SKM-1 (cell line): Measurements from ENCODE around the gene ZFC3H1.
"Not testable (repeated sequence)": the region's sequence is repeated elsewhere in the genome, so short reads cannot be mapped to it uniquely, and the experiment has no call there.

ENCODE experiments used
- DNase-seq: peaks from one replicate; lab custom pipeline; 2025; ENCODE audit not compliant: unreplicated experiment; lab: John Stamatoyannopoulos, UW

ZFC3H1 gene, protein sequence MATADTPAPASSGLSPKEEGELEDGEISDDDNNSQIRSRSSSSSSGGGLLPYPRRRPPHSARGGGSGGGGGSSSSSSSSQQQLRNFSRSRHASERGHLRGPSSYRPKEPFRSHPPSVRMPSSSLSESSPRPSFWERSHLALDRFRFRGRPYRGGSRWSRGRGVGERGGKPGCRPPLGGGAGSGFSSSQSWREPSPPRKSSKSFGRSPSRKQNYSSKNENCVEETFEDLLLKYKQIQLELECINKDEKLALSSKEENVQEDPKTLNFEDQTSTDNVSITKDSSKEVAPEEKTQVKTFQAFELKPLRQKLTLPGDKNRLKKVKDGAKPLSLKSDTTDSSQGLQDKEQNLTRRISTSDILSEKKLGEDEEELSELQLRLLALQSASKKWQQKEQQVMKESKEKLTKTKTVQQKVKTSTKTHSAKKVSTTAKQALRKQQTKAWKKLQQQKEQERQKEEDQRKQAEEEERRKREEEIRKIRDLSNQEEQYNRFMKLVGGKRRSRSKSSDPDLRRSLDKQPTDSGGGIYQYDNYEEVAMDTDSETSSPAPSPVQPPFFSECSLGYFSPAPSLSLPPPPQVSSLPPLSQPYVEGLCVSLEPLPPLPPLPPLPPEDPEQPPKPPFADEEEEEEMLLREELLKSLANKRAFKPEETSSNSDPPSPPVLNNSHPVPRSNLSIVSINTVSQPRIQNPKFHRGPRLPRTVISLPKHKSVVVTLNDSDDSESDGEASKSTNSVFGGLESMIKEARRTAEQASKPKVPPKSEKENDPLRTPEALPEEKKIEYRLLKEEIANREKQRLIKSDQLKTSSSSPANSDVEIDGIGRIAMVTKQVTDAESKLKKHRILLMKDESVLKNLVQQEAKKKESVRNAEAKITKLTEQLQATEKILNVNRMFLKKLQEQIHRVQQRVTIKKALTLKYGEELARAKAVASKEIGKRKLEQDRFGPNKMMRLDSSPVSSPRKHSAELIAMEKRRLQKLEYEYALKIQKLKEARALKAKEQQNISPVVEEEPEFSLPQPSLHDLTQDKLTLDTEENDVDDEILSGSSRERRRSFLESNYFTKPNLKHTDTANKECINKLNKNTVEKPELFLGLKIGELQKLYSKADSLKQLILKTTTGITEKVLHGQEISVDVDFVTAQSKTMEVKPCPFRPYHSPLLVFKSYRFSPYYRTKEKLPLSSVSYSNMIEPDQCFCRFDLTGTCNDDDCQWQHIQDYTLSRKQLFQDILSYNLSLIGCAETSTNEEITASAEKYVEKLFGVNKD (N-terminal part only)

DNA sequence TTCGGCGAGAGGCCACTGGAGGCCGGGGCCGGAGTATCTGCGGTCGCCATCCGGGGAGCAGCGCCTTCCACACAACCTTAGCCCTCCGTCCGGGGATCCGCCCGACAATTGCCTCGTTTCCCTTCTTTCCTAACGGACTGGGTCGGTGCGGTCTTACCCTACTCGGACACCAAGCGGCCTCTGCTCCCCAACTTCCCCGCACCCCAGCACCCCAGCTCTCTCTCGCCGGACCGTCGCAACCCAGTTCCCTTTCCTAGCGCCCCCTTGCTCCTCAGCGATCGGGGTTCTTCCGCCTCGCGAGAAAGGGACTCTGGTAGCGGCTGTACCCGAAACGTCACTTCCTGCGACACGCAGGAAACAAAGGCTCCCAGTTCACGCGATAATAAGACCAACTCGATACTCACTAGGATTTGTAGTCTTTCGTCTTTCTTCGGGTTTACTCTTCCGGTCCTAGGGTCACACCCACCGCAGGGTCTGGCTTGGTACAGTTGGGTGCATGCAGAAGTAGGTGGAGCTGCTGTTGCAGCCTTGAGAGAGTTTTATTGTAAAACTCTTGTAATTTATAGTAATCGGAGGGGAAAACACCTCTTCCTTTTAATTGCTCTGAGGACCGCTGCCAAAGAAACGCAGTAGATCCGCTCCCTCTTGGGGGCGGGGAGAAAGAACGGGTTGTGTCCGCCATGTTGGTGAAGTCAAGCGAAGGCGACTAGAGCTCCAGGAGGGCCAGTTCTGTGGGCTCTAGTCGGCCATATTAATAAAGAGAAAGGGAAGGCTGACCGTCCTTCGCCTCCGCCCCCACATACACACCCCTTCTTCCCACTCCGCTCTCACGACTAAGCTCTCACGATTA lies at the start of gene ZFC3H1, which contains the start of gene THAP2:
Gene ZFC3H1, minus strand, starts transcription at position 288 of the 850 bp plus-strand sequence. Its CDS starts 238 bp downstream, at position 50.
Gene THAP2, plus strand, starts transcription at position 741 of the 850 bp plus-strand sequence. CDS start 209 bp downstream, outside the sequence.
- DNase-seq, result peak; percentile 95

GRCh38 chr12:71710276-71711125 lies 46.9 kb upstream of the ZFC3H1 start:
- no peak for DNase-seq

- DNase-seq, result no peak
These were observed 45.0 kb upstream of the ZFC3H1 start for GRCh38 chr12:71708658-71709057.

GRCh38 chr12:71704920-71705319 lies 41.3 kb upstream of the ZFC3H1 start:
- DNase-seq, result no peak

- no peak for DNase-seq
These were observed 39.6 kb upstream of the ZFC3H1 start for GRCh38 chr12:71703206-71703605.

- no peak for DNase-seq
These were observed 38.9 kb upstream of the ZFC3H1 start for GRCh38 chr12:71702590-71702989.

DNA sequence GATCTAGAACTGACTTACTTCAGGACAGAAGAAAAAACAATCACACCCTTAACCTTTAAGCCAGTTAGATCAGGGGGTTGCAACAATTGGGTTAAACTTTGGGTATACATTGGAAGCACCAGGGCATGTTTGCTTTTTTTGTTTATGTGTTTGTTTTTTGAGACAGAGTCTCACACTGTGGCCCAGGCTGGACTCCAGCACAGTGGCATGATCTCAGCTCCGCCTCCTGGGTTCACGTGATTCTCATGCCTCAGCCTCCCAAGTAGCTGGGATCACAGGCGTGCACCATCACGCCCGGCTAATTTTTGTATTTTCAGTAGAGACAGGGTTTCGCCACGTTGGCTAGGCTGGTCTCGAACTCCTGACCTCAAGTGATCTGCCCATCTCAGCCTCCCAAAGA lies 38.5 kb upstream of the ZFC3H1 start:
- DNase-seq, result not testable (repeated sequence)

DNA sequence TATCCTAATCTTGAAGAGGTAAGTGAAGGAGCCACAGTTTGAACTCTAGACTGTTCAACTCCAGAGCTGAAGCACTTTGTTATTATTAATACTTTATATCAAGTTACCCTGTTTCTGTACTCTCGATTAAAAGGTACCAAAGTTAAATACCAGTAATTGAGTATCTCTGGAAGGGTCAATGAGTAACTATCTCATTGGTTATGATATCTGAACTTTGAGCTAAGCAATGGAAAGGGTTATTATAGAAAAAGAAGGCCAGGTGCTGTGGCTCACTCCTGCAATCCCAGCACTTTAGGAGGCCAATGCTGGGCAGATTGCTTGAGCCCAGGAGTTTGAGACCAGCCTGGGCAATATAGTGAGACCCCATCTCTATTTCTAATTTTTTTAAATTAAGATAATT lies 32.1 kb upstream of the ZFC3H1 start:
- no peak for DNase-seq

GRCh38 chr12:71694099-71694820 lies 30.6 kb upstream of the ZFC3H1 start:
- DNase-seq, result no peak

GRCh38 chr12:71693651-71694050 lies 30.0 kb upstream of the ZFC3H1 start:
- not testable (repeated sequence) for DNase-seq

GRCh38 chr12:71693126-71693525 lies 29.5 kb upstream of the ZFC3H1 start:
- DNase-seq, result no peak

DNA sequence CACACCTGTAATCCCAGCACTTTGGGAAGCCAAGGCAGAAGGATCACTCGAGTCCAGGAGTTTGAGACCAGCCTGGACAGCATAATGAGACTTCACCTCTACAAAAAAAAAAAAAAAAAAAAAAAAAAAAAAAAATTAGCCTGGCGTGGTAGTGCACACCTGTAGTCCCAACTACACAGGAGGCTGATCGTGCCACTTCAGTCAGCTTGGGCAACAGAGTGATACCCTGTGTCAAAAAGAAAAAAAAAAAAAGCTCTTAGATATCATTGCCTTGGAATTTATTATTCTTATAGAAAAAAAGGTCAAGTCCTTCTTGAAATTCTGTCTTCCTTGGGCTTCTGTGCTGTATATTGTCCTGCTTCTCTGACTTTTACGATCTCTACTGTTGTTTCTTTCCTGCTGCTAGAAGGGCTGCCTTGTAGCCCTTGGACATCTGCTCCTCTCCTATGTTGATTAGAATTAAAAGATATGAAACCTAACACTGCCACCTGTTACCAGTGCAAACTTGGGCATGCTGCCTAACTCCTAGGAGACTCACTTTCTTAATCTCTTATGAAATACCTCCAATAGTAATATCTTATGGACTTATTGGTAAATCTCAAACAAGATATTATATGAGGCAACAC lies 28.0 kb upstream of the ZFC3H1 start:
- DNase-seq, result no peak

DNA sequence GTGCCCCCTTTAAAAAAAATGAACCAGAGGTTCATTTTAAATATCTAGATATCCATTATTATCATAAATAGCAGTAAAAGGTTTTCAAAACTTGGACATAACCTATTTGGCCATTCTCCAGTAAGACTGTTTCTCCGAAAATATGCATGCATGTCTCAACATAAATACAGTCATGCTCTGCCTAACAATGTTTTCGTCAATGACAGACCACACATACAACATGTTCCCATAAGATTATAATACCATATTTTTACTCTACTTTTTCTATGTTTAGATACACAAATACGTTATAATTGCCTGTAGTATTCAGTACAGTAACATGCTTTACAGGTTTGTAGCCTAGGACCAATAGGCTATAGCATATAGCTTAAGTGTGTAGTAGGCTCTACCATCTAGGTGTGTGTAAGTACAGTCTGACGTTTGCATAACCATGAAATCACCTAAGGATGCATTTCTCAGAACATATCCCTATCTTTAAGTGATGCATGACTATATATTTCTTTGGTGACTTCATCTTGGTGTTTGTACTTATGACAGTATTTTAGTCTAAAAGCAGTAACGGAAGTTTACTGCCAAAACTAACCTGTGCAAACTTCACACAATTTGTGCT lies 25.4 kb upstream of the ZFC3H1 start:
- no peak for DNase-seq

DNA sequence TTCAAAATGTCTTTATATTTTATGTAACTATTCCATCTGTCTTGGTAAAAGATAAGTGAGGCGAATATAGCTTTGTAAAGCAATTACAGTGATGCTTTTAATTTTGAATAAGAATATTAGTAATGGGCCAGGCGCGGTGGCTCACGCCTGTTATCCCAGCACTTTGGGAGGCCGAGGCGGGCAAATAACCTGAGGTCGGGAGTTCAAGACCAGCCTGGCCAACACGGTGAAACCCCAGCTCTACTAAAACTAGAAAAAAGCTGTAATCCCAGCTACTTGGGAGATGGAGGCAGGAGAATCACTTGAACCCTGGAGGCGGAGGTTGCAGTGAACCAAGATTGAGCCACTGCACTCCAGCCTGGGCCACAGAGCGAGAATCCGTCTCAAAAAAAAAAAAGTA lies 23.5 kb upstream of the ZFC3H1 start:
- not testable (repeated sequence) for DNase-seq

DNA sequence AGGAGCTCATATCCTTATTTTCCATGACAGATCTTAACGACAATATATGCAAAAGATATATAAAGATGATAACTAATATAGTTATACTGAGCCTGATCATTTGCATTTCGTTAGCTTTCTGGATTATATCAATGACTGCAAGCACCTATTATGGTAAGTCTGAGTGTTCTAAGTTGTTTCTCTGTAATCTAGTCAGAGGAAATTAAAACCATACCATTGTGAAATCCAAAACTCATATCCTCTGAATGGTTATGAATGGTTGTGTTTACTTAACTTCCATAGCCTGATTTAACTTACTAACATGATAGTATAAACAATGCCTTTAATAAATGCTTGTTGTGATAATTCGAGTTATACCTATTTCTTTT lies 23.0 kb upstream of the ZFC3H1 start:
- no peak for DNase-seq

DNA sequence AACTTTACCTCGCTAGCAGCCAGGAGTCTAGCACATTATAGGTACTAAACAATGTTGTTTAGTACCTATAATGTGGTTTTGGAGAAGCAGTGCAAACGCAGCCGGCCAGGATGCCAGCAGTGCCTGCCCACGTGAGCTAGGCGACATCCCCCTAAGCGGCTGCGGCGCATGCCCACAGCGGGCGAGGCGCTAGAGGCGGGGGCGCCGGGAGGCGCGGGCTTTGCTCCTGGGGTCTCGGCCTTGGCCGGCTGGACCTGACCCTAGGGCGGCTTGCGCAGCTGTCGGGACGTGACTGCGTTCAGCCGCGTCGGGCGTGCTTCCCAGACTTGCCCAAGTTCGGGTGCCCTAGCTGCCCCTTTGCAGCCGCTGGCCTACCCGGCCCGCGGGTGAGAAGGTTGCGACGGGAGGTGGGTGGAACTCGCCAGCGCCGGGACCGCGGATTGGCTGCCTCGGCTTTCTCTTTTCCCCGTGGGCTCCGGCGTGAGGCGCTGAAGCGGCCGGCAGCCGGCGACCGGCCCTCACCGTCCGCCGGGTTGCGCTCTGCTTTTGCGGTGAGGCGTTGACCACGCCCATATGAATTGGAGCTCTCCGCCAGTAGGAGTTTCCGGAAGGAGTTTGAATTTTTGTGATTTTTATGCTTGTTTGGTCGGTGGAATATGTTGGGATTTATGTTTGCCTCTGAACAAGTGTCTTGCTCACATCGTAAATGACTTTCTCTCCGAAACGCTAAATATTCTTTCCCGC lies 22.4 kb upstream of the ZFC3H1 start, which contains the start of gene TMEM19:
Gene TMEM19, plus strand, starts transcription at position 169 of the 744 bp plus-strand sequence. CDS start 599 bp downstream, outside the sequence.
- peak; percentile 32 for DNase-seq
